Stimulated activated CD8-positive, alpha-beta memory T cell treated with anti-CD3 and anti-CD28 coated beads, Interleukin-2, amount 100 ng/mL, for 1 hour (primary cell): ENCODE results near the gene WDR41.
"Not testable (repeated sequence)": the region's sequence is repeated elsewhere in the genome, so short reads cannot be mapped to it uniquely, and the experiment has no call there.

Source experiments
- DNase-seq, 2 donors: peaks; one replicate each; pipeline ENCODE4 v3.0.0-alpha.2; 2020; ENCODE audit warnings: low read depth in 2 of 2

The WDR41 gene

GRCh38 chr5:77491783-77492652 is at the start of gene WDR41:
Gene WDR41 (minus strand): TSS chr5:77492316. CDS start chr5:77492220, 96 bp downstream.
- peak; percentile 75 to 78 for DNase-seq

GRCh38 chr5:77531297-77531696 is 39.2 kb upstream of the WDR41 start:
- DNase-seq: no peak

DNA sequence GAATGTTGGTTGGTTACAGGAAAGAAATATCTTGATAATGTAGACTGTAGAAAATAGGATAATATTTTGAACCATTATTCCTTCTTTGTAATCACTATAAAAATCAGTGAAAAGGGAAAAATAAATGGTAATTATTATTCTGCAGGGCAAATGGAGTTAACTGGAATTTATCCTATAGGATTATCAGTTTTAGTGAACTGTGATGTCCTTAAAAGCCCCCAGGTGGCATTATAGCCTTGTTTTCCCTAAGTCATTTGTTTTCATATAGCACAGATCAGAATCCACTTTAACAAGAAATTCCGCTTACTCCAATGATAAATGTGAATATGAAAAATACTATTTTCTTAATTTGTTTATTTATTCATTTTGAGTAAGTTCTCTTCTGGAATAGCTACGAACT is 26.2 kb upstream of the WDR41 start:
- DNase-seq: no peak

DNA sequence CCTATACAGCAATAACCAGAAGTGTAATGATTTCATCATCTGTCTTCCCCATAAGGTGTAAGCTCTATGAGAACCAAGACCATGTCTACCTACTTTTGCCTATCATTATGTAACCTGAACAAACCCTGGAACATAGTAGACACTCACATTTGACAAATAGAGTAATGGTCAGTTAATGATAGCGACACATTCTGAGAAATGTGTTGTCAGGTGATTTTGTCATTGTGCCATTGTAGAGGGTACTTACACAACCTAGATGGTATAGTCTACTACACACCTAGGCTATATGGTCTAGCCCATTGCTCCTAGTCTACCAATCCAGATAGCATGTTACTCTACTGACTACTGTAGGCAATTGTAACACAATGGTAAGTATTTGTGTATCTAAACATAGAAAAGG is 22.3 kb upstream of the WDR41 start:
- no peak for DNase-seq

- DNase-seq: no peak
Measured at GRCh38 chr5:77513321-77513720, 21.2 kb upstream of the WDR41 start.

- not testable (repeated sequence) for DNase-seq
Measured at GRCh38 chr5:77501132-77501531, 9.0 kb upstream of the WDR41 start.

GRCh38 chr5:77499973-77500372 is 7.9 kb upstream of the WDR41 start:
- DNase-seq: no peak

DNA sequence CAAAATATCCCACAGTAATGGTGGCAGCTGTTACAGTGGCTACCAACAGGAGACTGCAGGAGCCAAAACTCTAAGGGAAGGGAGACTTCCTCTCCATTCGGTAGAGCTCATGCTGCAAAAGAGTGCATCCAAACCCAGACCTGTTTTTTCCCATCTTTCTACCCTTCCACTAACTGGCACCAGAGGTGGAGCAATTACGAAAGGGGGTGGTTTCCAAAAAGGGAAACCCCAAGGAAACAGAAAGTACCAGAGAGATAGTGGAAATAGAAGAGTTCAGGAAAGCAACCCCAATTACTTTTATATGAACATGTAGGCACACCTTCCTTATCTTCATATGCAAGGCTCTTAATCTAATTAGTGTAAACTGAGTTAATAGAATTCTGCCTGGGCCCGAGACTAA is 7.3 kb upstream of the WDR41 start:
- DNase-seq: no peak

DNA sequence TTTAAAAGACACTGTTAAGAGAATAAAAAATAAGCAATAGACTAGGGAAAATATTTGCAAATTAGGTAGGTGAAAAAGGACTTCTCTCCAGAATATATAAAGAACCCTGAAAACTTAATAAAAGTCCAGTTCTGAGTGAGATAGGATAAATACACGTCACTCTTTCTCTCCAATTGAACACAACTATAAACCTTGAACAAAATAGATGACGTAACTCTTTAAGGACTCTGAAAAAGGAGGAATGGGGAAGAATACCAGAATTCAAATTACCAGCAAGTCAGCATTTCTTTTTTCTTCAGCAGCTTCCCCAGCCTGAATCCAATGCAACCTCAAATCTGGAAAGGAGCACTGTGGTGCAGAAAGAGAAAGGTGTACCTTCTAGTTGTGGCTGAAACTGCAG is 6.8 kb upstream of the WDR41 start:
- no peak for DNase-seq

DNA sequence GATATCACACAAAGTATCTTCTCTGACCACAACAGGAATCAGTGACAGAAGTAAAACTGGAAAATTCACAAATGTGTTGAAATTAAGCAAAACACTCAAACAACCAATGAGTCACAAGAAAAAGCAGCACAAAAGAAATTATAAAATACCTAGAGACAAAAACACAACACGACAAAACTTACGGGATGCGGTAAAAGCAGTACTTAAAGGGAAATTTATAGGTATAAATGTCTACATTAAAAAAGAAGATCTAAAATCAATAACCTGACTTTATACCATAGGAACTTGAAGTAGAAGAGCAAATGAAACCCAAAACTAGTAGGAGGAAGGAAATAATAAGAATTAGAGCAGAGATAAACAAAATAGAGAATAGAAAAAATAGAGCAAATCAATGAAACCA is 2.8 kb upstream of the WDR41 start:
- no peak for DNase-seq

DNA sequence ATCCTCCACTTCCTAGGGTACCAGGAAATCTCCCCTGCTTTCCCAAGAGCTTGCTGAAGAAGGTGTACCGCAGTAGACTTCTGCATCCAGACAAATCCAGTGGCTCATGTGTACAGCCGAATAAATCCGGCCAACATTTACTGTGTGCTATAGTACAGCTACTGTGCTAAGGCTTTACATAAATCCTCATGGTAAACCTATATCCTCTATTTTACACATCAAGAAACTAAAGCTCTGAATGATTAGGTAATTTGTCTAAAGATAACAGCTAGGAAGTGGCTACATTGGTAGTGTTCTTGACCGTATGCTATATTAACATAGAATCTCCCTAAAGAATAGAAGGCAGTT is 511 bp upstream of the WDR41 start:
- DNase-seq: no peak

DNA sequence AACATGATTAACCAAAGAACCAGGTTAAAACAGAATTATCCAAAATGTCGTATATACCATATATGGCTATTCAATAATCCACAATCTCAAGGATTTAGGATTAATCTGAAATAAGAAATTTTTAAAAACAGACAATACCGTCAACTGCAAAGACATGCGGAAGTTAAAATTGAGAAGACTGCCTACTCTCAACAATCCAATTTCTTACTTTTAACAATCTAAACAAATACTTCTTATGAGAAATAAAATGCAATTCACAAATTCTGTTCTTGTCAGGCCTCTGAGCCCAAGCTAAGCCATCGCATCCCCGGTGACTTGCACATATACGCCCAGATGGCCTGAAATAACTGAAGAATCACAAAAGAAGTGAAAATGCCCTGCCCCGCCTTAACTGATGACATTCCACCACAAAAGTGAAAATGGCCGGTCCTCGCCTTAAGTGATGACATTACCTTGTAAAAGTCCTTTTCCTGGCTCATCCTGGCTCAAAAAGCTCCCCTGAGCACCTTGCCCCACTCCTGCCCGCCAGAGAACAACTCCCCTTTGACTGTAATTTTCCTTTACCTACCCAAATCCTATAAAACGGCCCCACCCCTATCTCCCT is 1.3 kb downstream of the WDR41 start:
- not testable (repeated sequence) for DNase-seq

- DNase-seq: no peak
Measured at GRCh38 chr5:77486344-77486962, 5.7 kb downstream of the WDR41 start.

- no peak for DNase-seq
Measured at GRCh38 chr5:77483682-77484081, 8.4 kb downstream of the WDR41 start.

- not testable (repeated sequence) for DNase-seq
Measured at GRCh38 chr5:77475041-77475440, 17.1 kb downstream of the WDR41 start.

DNA sequence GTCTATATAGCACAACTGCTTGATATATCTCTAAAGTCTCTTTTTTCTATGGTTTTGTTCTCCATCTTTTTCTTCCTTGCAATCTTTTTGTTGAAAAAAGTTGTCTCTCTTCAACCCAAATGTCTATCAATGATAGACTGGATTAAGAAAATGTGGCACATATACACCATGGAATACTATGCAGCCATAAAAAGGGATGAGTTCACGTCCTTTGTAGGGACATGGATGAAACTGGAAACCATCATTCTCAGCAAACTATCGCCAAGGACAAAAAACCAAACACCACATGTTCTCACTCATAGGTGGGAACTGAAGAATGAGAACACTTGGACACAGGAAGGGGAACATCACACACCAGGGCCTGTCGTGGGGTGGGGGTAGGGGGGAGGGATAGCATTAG is 23.2 kb downstream of the WDR41 start:
- not testable (repeated sequence) for DNase-seq

GRCh38 chr5:77463905-77464304 is 28.2 kb downstream of the WDR41 start:
- DNase-seq: no peak

- DNase-seq: no peak
Measured at GRCh38 chr5:77461287-77461686, 30.8 kb downstream of the WDR41 start.

- no peak for DNase-seq
Measured at GRCh38 chr5:77454123-77454522, 38.0 kb downstream of the WDR41 start.

- DNase-seq: no peak
Measured at GRCh38 chr5:77452351-77452750, 39.8 kb downstream of the WDR41 start.

DNA sequence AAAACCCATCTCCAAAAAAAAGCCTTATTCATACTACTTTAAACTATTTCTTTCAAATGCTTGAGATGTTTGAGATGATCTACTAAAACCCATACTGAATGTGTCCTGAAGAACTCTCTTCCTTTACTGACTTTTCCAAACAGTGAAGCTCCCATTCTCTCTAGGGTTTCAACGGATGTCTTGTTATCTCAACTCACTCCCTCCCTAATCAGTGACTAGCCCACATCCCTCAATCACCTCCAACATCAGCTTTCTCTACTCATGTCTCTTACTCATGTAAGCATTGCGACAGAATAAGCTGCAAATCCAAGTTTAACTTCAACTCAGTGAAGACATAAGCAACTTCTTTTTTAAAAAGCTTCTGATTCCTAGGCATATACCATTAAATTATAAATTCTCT is 42.1 kb downstream of the WDR41 start:
- no peak for DNase-seq

- DNase-seq: no peak
Measured at GRCh38 chr5:77449277-77449676, 42.8 kb downstream of the WDR41 start.

- no peak for DNase-seq
Measured at GRCh38 chr5:77448831-77449230, 43.3 kb downstream of the WDR41 start.
